Measurements from ENCODE around the gene ARHGAP35. TPM values are rescaled to one million over a fixed set of nuclear protein-coding genes. Genes with fewer than 3 reads are reported as not detected.

The ARHGAP35 gene
- total RNA-seq, 1 donor from 2014 or later = 70.2 TPM

DNA sequence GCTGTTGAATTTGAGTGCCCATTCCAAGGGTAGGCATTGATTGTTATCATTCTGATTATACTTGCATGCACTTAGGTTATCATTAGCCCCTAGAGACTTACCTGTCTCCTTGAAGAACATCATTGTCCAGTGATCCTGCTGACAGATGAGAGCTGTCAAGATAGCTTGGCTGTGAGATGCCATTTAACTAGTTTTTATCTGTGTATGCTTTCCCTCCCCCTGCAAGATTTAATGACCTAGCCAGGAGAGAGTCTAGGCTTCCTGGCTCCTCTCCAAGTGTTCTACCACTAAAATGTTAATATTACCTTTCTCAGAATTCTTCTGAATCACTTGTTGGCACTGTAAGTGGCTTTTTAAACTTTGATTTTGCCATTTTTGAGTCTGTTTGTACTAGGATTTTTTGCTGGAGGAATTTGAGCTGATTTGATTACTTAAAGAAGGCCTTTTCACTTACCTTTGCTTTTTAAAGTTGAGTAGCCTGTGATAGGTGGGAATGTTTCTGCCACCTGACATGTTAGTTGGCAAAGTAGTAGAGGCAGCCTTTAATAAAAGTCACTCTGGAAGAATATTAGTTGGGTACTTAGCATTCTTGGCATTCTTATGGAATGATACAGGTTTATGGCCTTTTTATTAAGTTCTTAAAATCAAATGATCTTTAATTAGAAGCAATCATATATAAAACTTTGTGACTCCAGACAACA, 41.1 kb downstream of the ARHGAP35 start:
- H3K27ac Mint-ChIP-seq (ENCODE audit: unreplicated experiment) = peak overlapping the region; percentile 76
- H3K36me3 Mint-ChIP-seq (ENCODE audit: low read depth) = no peaks in the 10 kb centered on the region
- DNase-seq (ENCODE audit: low spot score) = no peak
- H3K9me3 Mint-ChIP-seq (ENCODE audit: low read depth) = no peaks in the 10 kb centered on the region
- no peak overlapping the region for H3K4me3 Mint-ChIP-seq (ENCODE audit: unreplicated experiment)
- H3K27me3 Mint-ChIP-seq (ENCODE audit: low read depth) = no peaks in the 10 kb centered on the region
- no peak for TF ChIP-seq CTCF (IDR thresholded peaks at IDR 0.05)
- H3K4me1 Mint-ChIP-seq (ENCODE audit: low read depth) = peaks cover 70% of the 10 kb centered on the region

DNA sequence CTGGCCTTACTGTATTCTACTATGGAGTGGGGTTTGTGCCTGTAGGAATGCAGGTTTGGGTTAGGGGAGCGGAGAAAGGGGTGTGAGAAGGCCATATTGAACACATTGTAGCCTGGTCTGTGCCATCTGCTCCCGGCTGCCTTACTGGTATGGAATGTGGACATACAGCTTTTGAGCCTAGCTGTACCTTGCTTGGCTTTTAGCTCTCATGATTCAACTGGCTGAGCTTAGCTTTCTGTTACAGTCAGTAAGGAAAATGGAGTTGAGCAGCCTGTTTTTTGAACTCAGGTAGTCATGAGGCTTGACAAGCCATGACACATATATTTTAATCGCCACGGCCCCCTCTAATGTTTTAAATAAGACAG, 41.6 kb downstream of the ARHGAP35 start:
- no peak for DNase-seq (ENCODE audit: low spot score)
- H3K4me1 Mint-ChIP-seq (ENCODE audit: low read depth) = peaks cover 69% of the 10 kb centered on the region
- no peaks in the 10 kb centered on the region for H3K36me3 Mint-ChIP-seq (ENCODE audit: low read depth)
- H3K27ac Mint-ChIP-seq (ENCODE audit: unreplicated experiment) = peak overlapping the region; percentile 76
- H3K27me3 Mint-ChIP-seq (ENCODE audit: low read depth) = no peaks in the 10 kb centered on the region
- no peak overlapping the region for H3K4me3 Mint-ChIP-seq (ENCODE audit: unreplicated experiment)
- no peak for TF ChIP-seq CTCF (IDR thresholded peaks at IDR 0.05)
- H3K9me3 Mint-ChIP-seq (ENCODE audit: low read depth) = no peaks in the 10 kb centered on the region

DNA sequence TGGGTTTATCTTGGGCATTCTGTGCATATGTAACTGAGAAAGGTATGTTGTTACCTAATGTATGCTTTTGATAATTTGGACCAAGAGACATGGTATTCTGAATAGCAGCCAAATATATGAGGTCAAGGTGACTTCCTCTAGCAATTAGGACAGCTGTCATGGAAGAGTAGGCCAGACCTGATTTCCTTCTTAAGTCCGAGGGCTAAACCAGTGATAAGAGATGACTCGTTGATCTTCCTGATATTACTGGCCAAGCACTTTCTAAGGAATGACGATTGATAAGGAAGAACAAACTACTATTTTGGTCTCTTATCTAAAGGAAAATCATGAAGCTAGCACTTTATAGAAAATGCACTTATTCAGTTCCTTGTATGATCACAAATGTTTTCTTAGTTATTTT, 42.7 kb downstream of the ARHGAP35 start:
- no peaks in the 10 kb centered on the region for H3K36me3 Mint-ChIP-seq (ENCODE audit: low read depth)
- H3K4me1 Mint-ChIP-seq (ENCODE audit: low read depth) = peaks cover 63% of the 10 kb centered on the region
- no peak overlapping the region for H3K4me3 Mint-ChIP-seq (ENCODE audit: unreplicated experiment)
- no peak for DNase-seq (ENCODE audit: low spot score)
- H3K27me3 Mint-ChIP-seq (ENCODE audit: low read depth) = no peaks in the 10 kb centered on the region
- TF ChIP-seq CTCF (IDR thresholded peaks at IDR 0.05) = no peak
- no peaks in the 10 kb centered on the region for H3K9me3 Mint-ChIP-seq (ENCODE audit: low read depth)
- H3K27ac Mint-ChIP-seq (ENCODE audit: unreplicated experiment) = peak overlapping the region; percentile 59

DNA sequence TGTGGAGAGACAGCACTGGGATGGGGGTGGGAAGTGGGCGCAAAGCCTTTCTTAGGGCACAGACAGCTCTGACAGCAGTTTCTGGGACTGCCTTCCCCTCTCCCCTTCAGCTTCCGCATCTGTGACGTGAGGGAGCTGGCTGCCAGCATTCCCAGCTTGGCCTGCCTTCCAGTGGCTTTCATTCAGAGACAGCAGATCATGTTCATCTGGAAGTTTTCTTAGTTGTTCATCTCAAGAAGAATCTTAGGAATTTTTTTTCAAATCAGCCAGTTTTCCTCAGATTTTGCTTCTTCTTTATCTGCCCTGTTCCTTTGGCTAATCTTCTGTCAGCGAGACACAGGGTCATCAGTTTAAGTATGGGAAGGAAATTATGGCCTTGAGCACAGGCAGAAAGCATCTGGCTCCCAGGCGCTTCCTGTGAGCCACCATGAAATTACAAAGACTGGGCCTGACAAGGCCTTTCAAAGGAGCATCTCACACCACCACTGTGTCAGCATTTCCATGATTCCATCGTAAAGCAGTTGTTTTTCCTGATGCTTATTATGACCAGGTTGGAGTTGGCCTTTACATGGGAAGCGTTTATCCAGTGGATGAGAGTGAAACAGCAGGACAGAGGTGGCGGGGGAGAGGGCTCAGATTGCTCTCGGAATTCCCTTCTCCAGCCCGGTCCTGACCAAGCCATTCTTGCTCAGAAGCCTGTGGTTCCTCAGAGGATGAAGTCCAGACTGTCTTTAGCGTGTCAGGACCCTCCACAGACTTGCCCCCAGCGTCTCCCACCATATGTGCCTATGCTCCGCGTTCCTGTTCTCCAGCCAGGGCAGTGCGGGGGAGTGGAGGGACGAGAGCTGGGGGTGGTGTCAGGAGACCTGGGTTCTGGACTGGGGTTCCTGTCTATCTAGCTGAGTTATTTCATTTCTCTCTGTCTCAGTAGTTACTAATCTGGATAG, 43.6 kb downstream of the ARHGAP35 start:
- no peak for DNase-seq (ENCODE audit: low spot score)
- H3K9me3 Mint-ChIP-seq (ENCODE audit: low read depth) = no peaks in the 10 kb centered on the region
- no peak for TF ChIP-seq CTCF (IDR thresholded peaks at IDR 0.05)
- no peaks in the 10 kb centered on the region for H3K27me3 Mint-ChIP-seq (ENCODE audit: low read depth)
- peak overlapping the region; percentile 89 for H3K27ac Mint-ChIP-seq (ENCODE audit: unreplicated experiment)
- no peaks in the 10 kb centered on the region for H3K36me3 Mint-ChIP-seq (ENCODE audit: low read depth)
- H3K4me1 Mint-ChIP-seq (ENCODE audit: low read depth) = peaks cover 58% of the 10 kb centered on the region
- H3K4me3 Mint-ChIP-seq (ENCODE audit: unreplicated experiment) = no peak overlapping the region

DNA sequence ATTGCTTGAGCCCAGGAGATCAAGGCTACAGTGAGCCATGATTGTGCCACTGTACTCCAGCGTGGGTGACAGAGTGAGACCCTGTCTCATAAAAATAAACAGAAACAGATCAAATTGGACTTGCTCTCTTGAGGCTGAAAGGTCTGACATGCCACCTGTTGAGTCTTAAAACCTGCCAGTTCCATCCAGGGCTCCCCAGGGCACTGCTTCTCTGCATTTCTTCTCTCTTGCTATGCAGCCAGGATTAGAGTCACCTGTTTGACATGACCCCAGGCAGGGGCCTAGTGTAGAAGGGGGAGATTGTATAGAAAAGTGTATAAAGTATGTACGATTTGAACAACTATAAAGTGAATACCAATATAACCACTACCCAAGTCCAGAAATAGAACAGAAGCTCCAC, 45.4 kb downstream of the ARHGAP35 start:
- Mint-ChIP-seq H3K36me3 (ENCODE audit: low read depth) (no peaks in the 10 kb centered on the region), H3K4me3 (ENCODE audit: unreplicated experiment) (no peak overlapping the region), H3K27ac (ENCODE audit: unreplicated experiment) (peak overlapping the region; percentile 65), H3K4me1 (ENCODE audit: low read depth) (peaks cover 53% of the 10 kb centered on the region), H3K9me3 (ENCODE audit: low read depth) (no peaks in the 10 kb centered on the region), H3K27me3 (ENCODE audit: low read depth) (no peaks in the 10 kb centered on the region)
- no peak for TF ChIP-seq CTCF (IDR thresholded peaks at IDR 0.05)
- no peak for DNase-seq (ENCODE audit: low spot score)

Data from chondrocyte (in vitro differentiated cells).